DLD1 (cell line): ENCODE results near the gene WDR5B.
"Not testable (repeated sequence)": the region's sequence is repeated elsewhere in the genome, so short reads cannot be mapped to it uniquely, and the experiment has no call there.

ENCODE experiments used
- in situ Hi-C: cut with HindIII; loops from 2 replicates; pipeline ENCODE4 v1.10.0; 2017; ENCODE audit warnings: low sequenced_read_pairs

WDR5B gene

GRCh38 chr3:122415762-122416654 is at the start of gene WDR5B:
Gene WDR5B (minus strand): TSS chr3:122416062. CDS start chr3:122415528, 534 bp downstream.
- in situ Hi-C loops: no loop called here

- in situ Hi-C loops: no loop called here
These were observed 48.8 kb upstream of the WDR5B start for GRCh38 chr3:122464659-122465058.

GRCh38 chr3:122462406-122462805 is 46.5 kb upstream of the WDR5B start:
- in situ Hi-C loops: no loop called here

- in situ Hi-C loops: no loop called here
These were observed 45.9 kb upstream of the WDR5B start for GRCh38 chr3:122461806-122462205.

- in situ Hi-C loops: no loop called here
These were observed 43.1 kb upstream of the WDR5B start for GRCh38 chr3:122458992-122459391.

GRCh38 chr3:122457706-122458105 is 41.8 kb upstream of the WDR5B start:
- in situ Hi-C loops: no loop called here

- in situ Hi-C loops: no loop called here
These were observed 40.2 kb upstream of the WDR5B start for GRCh38 chr3:122456074-122456473.

- in situ Hi-C loops: no loop called here
These were observed 35.5 kb upstream of the WDR5B start for GRCh38 chr3:122451371-122451770.

GRCh38 chr3:122448218-122448617 is 32.4 kb upstream of the WDR5B start:
- in situ Hi-C loops: not testable (repeated sequence)

GRCh38 chr3:122444491-122444887 is 28.6 kb upstream of the WDR5B start:
- in situ Hi-C loops: not testable (repeated sequence)

- in situ Hi-C loops: not testable (repeated sequence)
These were observed 28.1 kb upstream of the WDR5B start for GRCh38 chr3:122443762-122444490.

- in situ Hi-C loops: no loop called here
These were observed 27.2 kb upstream of the WDR5B start for GRCh38 chr3:122443090-122443489.

- in situ Hi-C loops: no loop called here
These were observed 20.1 kb upstream of the WDR5B start for GRCh38 chr3:122435950-122436349.

- in situ Hi-C loops: no loop called here
These were observed 14.5 kb upstream of the WDR5B start for GRCh38 chr3:122430371-122430770.

GRCh38 chr3:122427857-122428471 is 12.1 kb upstream of the WDR5B start:
- in situ Hi-C loops: no loop called here

GRCh38 chr3:122421836-122422235 is 6.0 kb upstream of the WDR5B start:
- in situ Hi-C loops: no loop called here

GRCh38 chr3:122421101-122421500 is 5.2 kb upstream of the WDR5B start:
- in situ Hi-C loops: no loop called here

- in situ Hi-C loops: no loop called here
These were observed 1.1 kb upstream of the WDR5B start for GRCh38 chr3:122416966-122417365.

- in situ Hi-C loops: no loop called here
These were observed 638 bp downstream of the WDR5B start for GRCh38 chr3:122415104-122415744.

- in situ Hi-C loops: no loop called here
These were observed 1.5 kb downstream of the WDR5B start for GRCh38 chr3:122414391-122414790.

- in situ Hi-C loops: no loop called here
These were observed 5.2 kb downstream of the WDR5B start for GRCh38 chr3:122410639-122411038.
